HUES64 (cell line): ENCODE data around the gene ZBTB2. TPM values are rescaled to one million over a fixed set of nuclear protein-coding genes. Genes with fewer than 3 reads are reported as not detected.

ENCODE experiments used
- H3K27ac ChIP-seq: 2 replicates; pipeline ENCODE4 v1.7.0; 2013; ENCODE audit warnings: low read depth, low read length, inconsistent platforms
- H3K27me3 ChIP-seq: 2 replicates; pipeline ENCODE4 v1.6.1; 2013; ENCODE audit warnings: mild to moderate bottlenecking, low read length; ENCODE audit not compliant: insufficient read depth
- H3K36me3 ChIP-seq: 2 replicates; pipeline ENCODE4 v1.6.1; 2013; ENCODE audit warnings: mild to moderate bottlenecking, low read length; ENCODE audit not compliant: insufficient read depth
- H3K4me1 ChIP-seq: 2 replicates; pipeline ENCODE4 v1.6.1; 2013; ENCODE audit warnings: mild to moderate bottlenecking, low read length, moderate library complexity; ENCODE audit not compliant: insufficient read depth
- H3K4me3 ChIP-seq: 2 replicates; pipeline ENCODE4 v1.5.1; 2013; ENCODE audit warnings: mild to moderate bottlenecking, low read length, moderate library complexity
- H3K9ac ChIP-seq: 2 replicates; pipeline ENCODE4 v1.6.1; 2013; ENCODE audit warnings: mild to moderate bottlenecking, low read depth, low read length
- H3K9me3 ChIP-seq: 2 replicates; pipeline ENCODE4 v1.6.1; 2013; ENCODE audit warnings: low read depth, low read length; ENCODE audit not compliant: insufficient read depth
- WGBS: fragments of 150-250, 120-280 bp; methylation state at CpG from one replicate; pipeline ENCODE4 v1.1.7; 2013; ENCODE audit warnings: missing lambda C conversion rate; 5-methylcytosine and 5-hydroxymethylcytosine counted together
- polyA plus RNA-seq, 2 experiments: library from polyadenylated mRNA; stranded (reverse); fragments of 50-300 nt; gene quantifications; one replicate each; pipeline ENCODE4 v1.2.3, GENCODE V29; 2013

ZBTB2 gene
- 24.3 TPM for polyA plus RNA-seq (2013, experiment 1 of 2)
- 22.1 TPM for polyA plus RNA-seq (2013, experiment 2 of 2)

DNA sequence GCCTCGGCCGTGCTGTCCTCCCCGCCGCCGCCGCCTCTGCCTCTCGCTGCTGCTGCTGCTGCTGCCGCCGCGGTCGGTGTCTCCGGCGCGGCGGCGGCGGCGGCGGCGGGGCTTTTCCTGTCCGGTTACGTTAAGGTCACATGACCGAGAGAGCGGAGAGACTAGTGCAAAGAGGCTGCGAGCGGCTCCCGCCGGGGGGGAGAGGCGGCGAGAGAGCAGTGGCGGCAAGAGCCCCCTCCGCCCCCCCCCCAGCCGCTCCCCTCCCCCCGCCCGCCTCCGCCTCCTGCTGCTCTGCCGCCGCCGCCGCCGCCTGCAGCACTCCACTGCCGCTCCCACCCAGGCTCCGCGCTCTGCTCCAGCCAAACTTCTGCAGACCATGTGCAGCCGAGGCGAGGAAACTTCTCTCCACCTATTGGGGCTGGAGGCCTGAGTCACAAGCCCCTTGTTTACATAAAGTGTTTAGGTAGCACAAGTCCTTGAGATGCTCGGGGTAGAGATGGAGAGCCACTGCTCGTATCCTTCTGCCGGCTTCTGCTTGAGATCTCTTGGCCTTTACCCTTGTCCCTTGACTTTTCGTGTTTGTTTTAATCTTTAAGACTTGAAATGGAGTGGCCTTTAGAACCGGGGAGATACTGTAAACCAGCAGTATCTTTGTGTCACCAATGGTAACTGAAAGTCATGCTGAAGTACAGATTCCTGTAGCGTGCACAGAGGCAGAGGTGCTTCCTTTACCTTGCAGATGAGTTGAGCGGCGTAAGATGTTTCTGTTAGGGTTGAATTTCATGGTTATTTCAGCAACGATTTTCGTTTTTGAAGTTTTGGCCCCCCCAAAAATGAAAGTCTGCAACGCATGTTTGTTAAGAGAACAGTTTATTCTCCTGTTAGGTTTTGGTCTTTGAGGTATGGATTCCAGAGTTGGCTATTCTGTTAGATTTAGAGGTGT is at the start of gene ZBTB2:
Gene ZBTB2, minus strand, starts transcription at position 89 of the 943 bp plus-strand sequence. CDS start 17,922 bp downstream, outside the sequence.
- Histone ChIP-seq H3K9ac (peak within 1 kb of the TSS; percentile 99), H3K9me3 (no peaks in the 10 kb centered on the region), H3K27ac (peak within 1 kb of the TSS; percentile 100), H3K4me3 (peak within 1 kb of the TSS; percentile 89), H3K27me3 (no peaks in the 10 kb centered on the region), H3K36me3 (peaks cover 36% of the 10 kb centered on the region), H3K4me1 (peaks cover 23% of the 10 kb centered on the region)
- WGBS: 1% methylated on average over 44 of the region's 57 CpGs

- no CpG with 5 or more reads among the region's 2 CpGs for WGBS
- H3K9me3 ChIP-seq: no peaks in the 10 kb centered on the region
- H3K27me3 ChIP-seq: no peaks in the 10 kb centered on the region
- H3K27ac ChIP-seq: no peak overlapping the region
- no peak overlapping the region for H3K4me3 ChIP-seq
- H3K4me1 ChIP-seq: no peaks in the 10 kb centered on the region; the same call in 1 of the 2 replicates
- no peak overlapping the region for H3K9ac ChIP-seq
- peaks cover 66% of the 10 kb centered on the region for H3K36me3 ChIP-seq
Measured at GRCh38 chr6:151440930-151441329, 49.6 kb upstream of the ZBTB2 start.

DNA sequence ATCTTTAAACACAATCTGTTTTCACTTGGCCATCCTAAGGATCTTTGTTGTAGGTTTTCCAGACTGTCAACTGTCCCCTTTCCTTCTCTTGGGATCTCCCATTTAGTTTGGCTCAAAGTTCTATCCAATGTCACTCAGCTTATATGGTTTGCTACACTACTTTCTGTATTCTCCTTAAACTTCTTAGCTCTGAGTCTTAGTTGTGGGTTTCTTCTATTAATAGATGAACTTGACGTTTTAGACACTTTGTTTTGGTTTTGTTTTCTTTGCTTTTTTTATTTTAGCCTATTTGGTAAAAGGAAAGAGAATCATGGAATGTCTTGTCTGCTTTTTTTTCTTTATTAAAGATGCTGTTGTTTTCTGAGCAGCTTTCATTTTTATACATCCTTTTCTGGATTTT is 49.1 kb upstream of the ZBTB2 start:
- H3K27ac ChIP-seq: no peak overlapping the region
- 100% methylated on average over 1 of the region's 1 CpG for WGBS

GRCh38 chr6:151437401-151437800 is 46.0 kb upstream of the ZBTB2 start:
- Histone ChIP-seq H3K9me3 (no peaks in the 10 kb centered on the region), H3K27me3 (no peaks in the 10 kb centered on the region), H3K4me1 (no peaks in the 10 kb centered on the region), H3K27ac (no peak overlapping the region), H3K4me3 (no peak overlapping the region), H3K36me3 (peaks cover 58% of the 10 kb centered on the region), H3K9ac (no peak overlapping the region)

More for the DNA sequence above, 49.1 kb upstream of the ZBTB2 start:
- H3K9me3 ChIP-seq: no peaks in the 10 kb centered on the region
- H3K27me3 ChIP-seq: no peaks in the 10 kb centered on the region
- no peaks in the 10 kb centered on the region for H3K4me1 ChIP-seq
- H3K9ac ChIP-seq: no peak overlapping the region
- H3K4me3 ChIP-seq: no peak overlapping the region
- peaks cover 68% of the 10 kb centered on the region for H3K36me3 ChIP-seq

- peaks cover 58% of the 10 kb centered on the region for H3K36me3 ChIP-seq
- H3K27me3 ChIP-seq: no peaks in the 10 kb centered on the region
- H3K9ac ChIP-seq: no peak overlapping the region
- no peak overlapping the region for H3K4me3 ChIP-seq
- no peaks in the 10 kb centered on the region for H3K9me3 ChIP-seq
- H3K4me1 ChIP-seq: no peaks in the 10 kb centered on the region
- H3K27ac ChIP-seq: no peak overlapping the region
Measured at GRCh38 chr6:151436802-151437201, 45.4 kb upstream of the ZBTB2 start.

DNA sequence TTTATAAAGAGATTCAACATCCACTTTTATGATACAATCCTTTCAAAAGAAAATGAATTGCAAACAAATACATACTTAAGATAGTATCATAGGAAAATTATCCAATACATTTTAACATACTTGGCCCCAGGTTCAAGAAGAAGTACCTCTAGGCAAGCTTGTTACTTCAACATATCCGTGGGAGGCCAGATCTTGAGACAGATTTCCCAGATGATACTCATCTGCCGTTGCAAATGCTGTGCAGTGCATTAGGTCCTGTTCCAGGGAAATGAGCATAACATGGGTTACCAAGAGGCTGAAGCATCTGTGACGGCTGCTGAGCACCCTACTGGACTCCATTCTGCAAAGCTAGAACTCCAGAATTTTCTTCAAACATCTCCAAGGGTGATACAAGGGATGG is 44.9 kb upstream of the ZBTB2 start:
- no peak overlapping the region for H3K27ac ChIP-seq
- H3K4me3 ChIP-seq: no peak overlapping the region
- H3K9me3 ChIP-seq: no peaks in the 10 kb centered on the region
- peaks cover 58% of the 10 kb centered on the region for H3K36me3 ChIP-seq
- no peaks in the 10 kb centered on the region for H3K4me1 ChIP-seq
- no peak overlapping the region for H3K9ac ChIP-seq
- no peaks in the 10 kb centered on the region for H3K27me3 ChIP-seq
- WGBS: 90% methylated on average over 3 of the region's 3 CpGs

DNA sequence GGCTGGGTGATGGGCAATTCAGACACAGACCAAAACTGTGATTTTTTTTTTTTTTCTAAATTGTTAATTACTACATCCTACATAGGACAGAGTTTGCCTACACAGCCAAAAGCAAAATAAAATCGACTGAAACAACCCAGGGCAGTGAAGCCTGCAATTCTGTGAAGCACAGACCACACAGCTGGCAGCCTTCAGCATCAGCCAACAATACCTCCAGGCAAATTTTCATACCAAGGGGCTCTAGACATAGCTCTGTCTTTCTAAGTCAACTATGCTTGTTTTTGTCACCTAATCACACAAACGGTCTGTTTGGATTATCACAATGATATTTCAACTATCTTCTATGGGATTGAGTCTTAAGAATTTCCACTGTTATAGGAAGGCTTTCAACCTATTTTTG is 43.0 kb upstream of the ZBTB2 start:
- Histone ChIP-seq H3K36me3 (peaks cover 73% of the 10 kb centered on the region), H3K27me3 (no peaks in the 10 kb centered on the region), H3K9me3 (no peaks in the 10 kb centered on the region), H3K4me3 (no peak overlapping the region), H3K4me1 (no peaks in the 10 kb centered on the region), H3K27ac (no peak overlapping the region), H3K9ac (no peak overlapping the region)
- 86% methylated on average over 1 of the region's 2 CpGs for WGBS

DNA sequence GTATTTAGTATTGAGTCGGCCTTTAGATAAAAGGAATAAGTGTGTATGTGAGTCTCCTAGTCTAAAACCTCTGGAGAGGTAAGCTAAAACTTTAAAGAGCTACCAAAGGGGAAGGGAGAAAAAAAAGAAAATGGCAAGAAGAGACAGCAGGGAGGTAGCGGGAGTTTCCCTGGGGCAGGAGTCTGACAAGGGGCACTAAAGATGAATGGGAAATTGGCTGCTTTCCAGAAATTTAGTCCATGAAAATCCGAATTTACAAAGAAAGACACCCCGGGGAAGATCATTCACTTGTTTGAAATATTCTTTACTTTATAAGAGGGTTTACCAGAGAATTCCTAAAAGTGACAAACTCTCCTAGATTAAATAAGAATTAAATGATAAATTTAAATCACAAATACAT is 41.3 kb upstream of the ZBTB2 start:
- Histone ChIP-seq H3K36me3 (peaks cover 82% of the 10 kb centered on the region), H3K9ac (no peak overlapping the region), H3K4me1 (no peaks in the 10 kb centered on the region), H3K27ac (no peak overlapping the region), H3K9me3 (no peaks in the 10 kb centered on the region), H3K27me3 (no peaks in the 10 kb centered on the region), H3K4me3 (no peak overlapping the region)
- WGBS: 85% methylated on average over 3 of the region's 4 CpGs

DNA sequence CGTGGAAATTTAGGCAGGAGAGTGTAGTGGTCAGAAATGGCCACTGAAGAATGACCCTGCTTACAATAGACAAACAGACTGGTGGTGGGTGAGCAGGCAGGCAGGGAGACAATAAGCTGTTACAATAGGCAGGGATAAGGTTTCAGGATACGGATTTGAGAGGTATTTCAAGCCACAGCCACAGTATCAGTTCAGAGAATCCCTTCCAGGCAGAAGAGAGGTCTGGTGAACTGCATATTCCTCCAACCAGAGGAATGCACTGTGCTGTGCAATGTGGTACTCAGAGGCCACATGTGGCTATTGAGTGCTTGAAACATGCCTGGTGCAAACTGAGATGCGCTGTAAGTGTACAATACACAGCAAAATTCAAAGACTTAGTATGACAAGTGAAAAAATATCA is 40.0 kb upstream of the ZBTB2 start:
- Histone ChIP-seq H3K36me3 (peaks cover 80% of the 10 kb centered on the region), H3K4me3 (no peak overlapping the region), H3K27me3 (no peaks in the 10 kb centered on the region), H3K4me1 (no peaks in the 10 kb centered on the region), H3K9ac (no peak overlapping the region), H3K27ac (no peak overlapping the region), H3K9me3 (no peaks in the 10 kb centered on the region)
- 92% methylated on average over 3 of the region's 3 CpGs for WGBS

DNA sequence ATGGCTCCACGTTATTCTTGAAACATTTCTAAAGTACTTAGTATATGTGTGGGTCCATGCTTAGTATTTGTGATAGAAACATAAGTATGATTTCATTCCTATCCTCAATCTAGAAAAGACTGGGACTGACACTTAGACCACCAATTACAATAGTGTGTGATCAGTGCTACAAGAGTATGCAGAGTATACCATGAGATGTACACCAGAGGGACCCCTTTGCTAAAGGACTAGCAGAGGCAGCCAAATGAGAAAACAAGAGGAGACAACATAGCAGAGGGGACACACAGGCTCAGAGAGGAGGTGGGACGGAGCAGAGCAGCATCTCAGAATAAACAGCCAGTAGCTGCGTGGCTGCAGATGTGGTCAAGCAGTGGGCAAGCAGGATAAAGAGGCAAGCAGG is 39.5 kb upstream of the ZBTB2 start:
- Histone ChIP-seq H3K36me3 (peaks cover 80% of the 10 kb centered on the region), H3K4me3 (no peak overlapping the region), H3K27ac (no peak overlapping the region), H3K4me1 (no peaks in the 10 kb centered on the region), H3K9me3 (no peaks in the 10 kb centered on the region), H3K9ac (no peak overlapping the region), H3K27me3 (no peaks in the 10 kb centered on the region)
- WGBS: 94% methylated on average over 3 of the region's 3 CpGs

DNA sequence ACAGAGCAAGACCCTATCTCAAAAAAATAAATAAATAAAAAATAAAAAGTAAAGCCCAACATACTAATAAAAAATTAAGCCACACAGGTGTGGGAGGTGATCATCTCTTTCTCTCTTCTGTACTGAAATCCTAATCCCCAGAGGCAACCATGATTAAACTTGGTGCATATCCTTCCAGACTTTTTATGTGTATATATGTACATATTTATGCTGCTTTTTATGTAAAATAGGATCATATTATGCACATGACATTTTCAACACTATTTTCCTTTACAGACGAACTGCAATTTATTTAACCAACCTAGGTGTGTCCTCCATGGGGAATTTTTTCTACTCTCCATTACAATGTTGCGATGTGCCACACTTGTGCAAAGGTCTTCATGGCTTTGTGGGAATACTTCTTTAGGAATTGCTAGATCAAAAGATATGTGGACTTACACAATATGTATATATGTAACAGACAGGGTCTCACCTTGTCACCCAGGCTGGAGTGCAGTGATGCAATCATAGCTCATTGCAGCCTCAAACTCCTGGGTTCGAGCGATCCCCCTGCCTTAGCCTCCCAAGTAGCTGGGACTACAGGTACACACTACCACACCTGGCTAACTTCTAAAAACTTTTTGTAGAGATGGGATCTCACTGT is 36.9 kb upstream of the ZBTB2 start:
- Histone ChIP-seq H3K27ac (no peak overlapping the region), H3K9ac (no peak overlapping the region), H3K27me3 (no peaks in the 10 kb centered on the region), H3K4me1 (no peaks in the 10 kb centered on the region), H3K36me3 (peaks cover 90% of the 10 kb centered on the region), H3K4me3 (no peak overlapping the region), H3K9me3 (no peaks in the 10 kb centered on the region)
- WGBS: 94% methylated on average over 3 of the region's 4 CpGs
